Measurements from ENCODE around the gene C9.
A peak's percentile ranks its signal among the peaks of the same experiment; 100 is the strongest.
"Not testable (repeated sequence)": the region's sequence is repeated elsewhere in the genome, so short reads cannot be mapped to it uniquely, and the experiment has no call there.

The C9 gene

DNA sequence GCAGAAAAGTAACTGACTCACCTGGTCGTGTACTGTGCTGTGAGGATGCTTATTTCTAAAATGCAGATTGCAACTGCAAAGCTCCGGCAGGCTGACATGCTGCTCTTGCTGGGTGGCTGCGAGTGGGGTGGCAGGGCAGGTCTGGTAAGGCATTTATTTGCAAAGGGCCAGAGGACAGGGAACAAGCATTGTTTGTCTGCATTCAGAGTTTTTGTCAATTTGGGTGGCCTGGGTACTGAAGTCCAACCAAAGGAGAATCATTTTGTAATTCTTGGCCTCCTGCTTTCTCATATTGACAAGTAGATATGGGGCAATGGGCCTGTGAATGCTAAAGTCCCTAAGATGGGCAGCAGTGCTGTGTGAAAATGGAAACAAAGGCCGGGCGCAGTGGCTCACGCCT, at the start of gene C9:
TSS of gene C9 (minus strand) at position 129 of the 400 bp plus-strand sequence. CDS start at position 98, 31 bp downstream.
- Histone ChIP-seq H3K4me3 (ENCODE audit: low read depth in 1 of 2, low read length in 2 of 2) (no peak within 1 kb of the TSS), H3K27me3 (ENCODE audit: low read depth, low read length) (no peaks in the 10 kb centered on the region), H3K36me3 (ENCODE audit: control insufficient read depth in 1 of 2, insufficient read depth in 2 of 2, low read length in 2 of 2) (no peaks in the 10 kb centered on the region), H3K9me3 (ENCODE audit: control insufficient read depth in 1 of 2, low read length in 2 of 2) (no peaks in the 10 kb centered on the region), H3K27ac (ENCODE audit: low read length) (no peak within 1 kb of the TSS), H3K4me1 (ENCODE audit: control insufficient read depth in 1 of 2, insufficient read depth in 2 of 2, low read length in 2 of 2) (no peaks in the 10 kb centered on the region)

DNA sequence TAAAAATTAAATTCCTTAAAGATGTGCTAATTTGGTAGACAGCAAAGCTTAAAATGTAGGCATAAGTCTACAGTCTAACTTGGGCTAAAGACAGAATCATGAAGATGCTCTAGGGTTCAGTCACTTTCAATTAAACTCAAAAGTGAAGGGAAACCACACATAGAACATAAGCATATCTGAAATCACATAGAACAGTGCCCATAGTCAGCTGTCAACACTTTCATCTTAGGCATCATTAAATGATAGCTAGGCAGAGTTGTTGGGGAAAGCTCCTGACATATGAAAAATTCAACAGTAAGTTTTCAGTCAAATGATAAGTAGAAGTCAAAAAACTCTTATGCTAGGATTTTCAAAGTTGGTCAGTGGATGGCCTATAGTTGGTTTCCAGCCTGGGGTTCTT, 49.5 kb upstream of the C9 start:
- H3K36me3 ChIP-seq (ENCODE audit: control insufficient read depth in 1 of 2, insufficient read depth in 2 of 2, low read length in 2 of 2): no peaks in the 10 kb centered on the region
- H3K27me3 ChIP-seq (ENCODE audit: low read depth, low read length): no peaks in the 10 kb centered on the region
- no peaks in the 10 kb centered on the region for H3K9me3 ChIP-seq (ENCODE audit: control insufficient read depth in 1 of 2, low read length in 2 of 2)
- H3K27ac ChIP-seq (ENCODE audit: low read length): peak overlapping the region; percentile 30
- H3K4me1 ChIP-seq (ENCODE audit: control insufficient read depth in 1 of 2, insufficient read depth in 2 of 2, low read length in 2 of 2): peaks cover 8 to 20% of the 10 kb centered on the region in 2 donors
- no peak overlapping the region for H3K4me3 ChIP-seq (ENCODE audit: low read depth in 1 of 2, low read length in 2 of 2)

DNA sequence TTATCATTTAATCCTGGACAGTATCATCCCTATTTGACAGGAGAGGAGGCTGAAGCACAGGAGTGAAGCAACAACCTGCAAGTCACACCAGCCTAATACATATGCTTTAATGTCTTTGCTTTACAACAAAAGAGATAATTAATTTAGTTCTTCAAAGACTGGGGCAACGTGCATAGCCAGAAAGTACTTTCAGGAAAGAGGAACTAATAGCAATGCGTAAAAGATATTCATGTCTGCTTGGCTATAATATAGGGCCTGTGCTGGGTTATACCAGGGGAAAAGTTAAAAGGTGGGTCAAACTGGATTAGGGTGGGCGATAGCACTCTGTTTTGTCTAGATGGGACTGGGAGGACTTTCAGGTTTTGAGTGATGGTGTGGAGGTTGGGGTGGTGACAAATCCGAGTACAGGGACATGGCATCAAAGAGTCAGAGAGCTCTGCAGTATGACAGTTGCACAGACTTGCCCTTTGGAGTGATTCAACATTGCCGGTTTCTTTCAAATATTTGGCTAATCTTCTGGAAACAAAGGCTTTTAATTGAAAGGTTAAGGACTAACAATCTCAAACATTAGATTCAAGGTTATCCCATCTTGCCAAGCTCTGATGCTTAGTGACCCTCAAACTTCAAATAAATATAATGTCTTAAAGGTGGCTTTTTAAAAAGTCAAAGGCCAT, 48.6 kb upstream of the C9 start:
- no peaks in the 10 kb centered on the region for H3K27me3 ChIP-seq (ENCODE audit: low read depth, low read length)
- no peaks in the 10 kb centered on the region for H3K36me3 ChIP-seq (ENCODE audit: control insufficient read depth in 1 of 2, insufficient read depth in 2 of 2, low read length in 2 of 2)
- no peak overlapping the region for H3K4me3 ChIP-seq (ENCODE audit: low read depth in 1 of 2, low read length in 2 of 2)
- H3K9me3 ChIP-seq (ENCODE audit: control insufficient read depth in 1 of 2, low read length in 2 of 2): no peaks in the 10 kb centered on the region
- peaks cover 8 to 27% of the 10 kb centered on the region in 2 donors for H3K4me1 ChIP-seq (ENCODE audit: control insufficient read depth in 1 of 2, insufficient read depth in 2 of 2, low read length in 2 of 2)
- peak overlapping the region; percentile 30 for H3K27ac ChIP-seq (ENCODE audit: low read length)

DNA sequence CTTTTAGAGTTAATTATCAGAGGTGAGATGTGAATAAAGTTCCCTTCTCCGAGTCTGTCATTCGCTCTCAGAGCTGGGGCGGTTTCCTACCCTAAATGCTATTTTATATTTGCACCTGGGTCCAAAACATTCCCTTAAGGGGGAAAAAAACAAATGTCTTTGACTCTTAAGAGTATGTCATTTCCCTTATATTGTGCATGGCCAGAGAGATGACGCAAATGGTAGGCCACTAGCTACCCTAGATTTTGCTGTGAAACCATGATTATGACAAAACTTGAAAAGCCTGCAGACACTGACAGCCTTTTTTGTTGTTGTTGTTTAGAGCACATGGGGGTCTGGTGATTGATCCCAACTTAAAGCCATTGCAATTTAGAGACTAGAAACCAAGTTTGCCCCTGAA, 47.7 kb upstream of the C9 start:
- H3K27ac ChIP-seq (ENCODE audit: low read length): peak overlapping the region; percentile 30
- no peaks in the 10 kb centered on the region for H3K27me3 ChIP-seq (ENCODE audit: low read depth, low read length)
- no peaks in the 10 kb centered on the region for H3K36me3 ChIP-seq (ENCODE audit: control insufficient read depth in 1 of 2, insufficient read depth in 2 of 2, low read length in 2 of 2)
- peaks cover 8 to 27% of the 10 kb centered on the region in 2 donors for H3K4me1 ChIP-seq (ENCODE audit: control insufficient read depth in 1 of 2, insufficient read depth in 2 of 2, low read length in 2 of 2)
- no peaks in the 10 kb centered on the region for H3K9me3 ChIP-seq (ENCODE audit: control insufficient read depth in 1 of 2, low read length in 2 of 2)
- H3K4me3 ChIP-seq (ENCODE audit: low read depth in 1 of 2, low read length in 2 of 2): no peak overlapping the region

DNA sequence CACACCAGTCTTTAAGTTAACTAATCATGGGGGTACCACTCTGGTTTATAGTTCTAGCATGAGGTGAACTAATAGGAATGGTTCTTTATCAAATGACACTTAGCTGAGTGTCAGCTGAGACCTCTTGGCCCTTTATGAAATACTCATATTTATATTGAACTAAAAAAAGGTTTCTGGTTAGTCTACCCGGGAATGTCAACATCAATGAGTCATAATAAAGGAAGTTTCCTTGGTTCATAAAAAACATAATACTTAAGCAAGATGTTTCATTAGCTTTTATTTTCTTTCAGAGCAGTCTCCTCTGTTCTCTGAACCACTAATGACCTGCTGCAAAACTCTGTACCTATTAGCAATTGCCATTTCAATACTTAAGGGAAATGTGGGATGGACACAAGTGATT, 46.8 kb upstream of the C9 start:
- Histone ChIP-seq H3K27me3 (ENCODE audit: low read depth, low read length) (no peaks in the 10 kb centered on the region), H3K4me1 (ENCODE audit: control insufficient read depth in 1 of 2, insufficient read depth in 2 of 2, low read length in 2 of 2) (peaks cover 8 to 27% of the 10 kb centered on the region in 2 donors), H3K27ac (ENCODE audit: low read length) (peak overlapping the region; percentile 35), H3K9me3 (ENCODE audit: control insufficient read depth in 1 of 2, low read length in 2 of 2) (no peaks in the 10 kb centered on the region), H3K36me3 (ENCODE audit: control insufficient read depth in 1 of 2, insufficient read depth in 2 of 2, low read length in 2 of 2) (no peaks in the 10 kb centered on the region), H3K4me3 (ENCODE audit: low read depth in 1 of 2, low read length in 2 of 2) (no peak overlapping the region)

DNA sequence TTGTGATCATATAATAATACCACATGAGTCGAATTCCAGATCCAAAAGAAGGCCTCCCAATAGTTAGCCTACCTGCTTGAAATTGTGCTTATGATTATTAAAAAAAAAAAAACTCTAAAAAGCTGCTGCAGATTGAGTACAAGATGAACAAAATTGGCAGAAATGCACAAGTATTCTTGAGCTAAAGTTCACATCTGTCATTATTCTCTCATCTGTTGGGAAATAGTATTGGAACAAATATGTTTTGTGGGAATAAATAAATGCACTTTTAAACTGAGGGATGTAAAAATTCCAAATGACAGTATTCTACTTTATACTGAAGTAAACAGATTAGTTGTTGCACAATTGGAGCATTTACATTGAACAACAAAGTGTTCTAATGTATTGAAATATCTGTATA, 44.7 kb upstream of the C9 start:
- Histone ChIP-seq H3K4me1 (ENCODE audit: control insufficient read depth in 1 of 2, insufficient read depth in 2 of 2, low read length in 2 of 2) (peaks cover 8 to 22% of the 10 kb centered on the region in 2 donors), H3K36me3 (ENCODE audit: control insufficient read depth in 1 of 2, insufficient read depth in 2 of 2, low read length in 2 of 2) (no peaks in the 10 kb centered on the region), H3K27me3 (ENCODE audit: low read depth, low read length) (no peaks in the 10 kb centered on the region), H3K9me3 (ENCODE audit: control insufficient read depth in 1 of 2, low read length in 2 of 2) (no peaks in the 10 kb centered on the region), H3K27ac (ENCODE audit: low read length) (peak overlapping the region; percentile 35), H3K4me3 (ENCODE audit: low read depth in 1 of 2, low read length in 2 of 2) (no peak overlapping the region)

DNA sequence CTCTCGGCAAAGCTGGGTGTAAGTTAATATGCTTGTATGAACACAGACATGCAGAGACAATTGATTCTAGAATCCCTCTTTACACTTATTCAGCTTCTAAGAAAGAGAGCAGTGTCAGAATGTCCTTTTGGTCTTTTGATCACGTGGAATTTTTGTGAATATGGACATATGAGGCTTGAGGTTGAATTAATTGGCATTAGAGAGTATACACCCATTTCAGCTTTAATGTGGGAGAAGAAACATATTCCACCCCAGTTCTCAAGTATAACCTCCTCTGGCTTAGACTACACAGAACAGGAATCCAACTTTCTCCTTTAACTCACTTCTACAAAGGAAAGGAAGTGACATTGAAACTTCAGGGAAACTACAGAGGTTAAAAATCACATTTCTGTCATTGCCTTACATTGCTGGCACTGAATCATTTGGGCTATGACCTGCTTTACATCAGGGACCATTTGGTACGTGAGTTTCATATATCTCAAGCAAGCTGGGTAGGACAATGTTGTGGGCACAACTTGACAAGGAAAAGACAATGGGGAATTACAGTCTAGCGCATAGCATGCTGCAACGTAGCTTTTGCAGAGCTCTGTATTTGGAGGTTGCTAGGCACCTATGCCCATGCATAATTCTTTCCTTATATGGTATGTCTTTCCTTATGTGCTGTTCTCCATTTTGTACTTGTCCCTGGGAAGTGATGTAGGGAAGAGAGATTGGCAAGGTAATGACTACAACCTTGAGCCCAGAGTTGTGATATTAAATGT, 41.0 kb upstream of the C9 start:
- Histone ChIP-seq H3K27ac (ENCODE audit: low read length) (no peak overlapping the region), H3K4me1 (ENCODE audit: control insufficient read depth in 1 of 2, insufficient read depth in 2 of 2, low read length in 2 of 2) (peaks cover 7 to 9% of the 10 kb centered on the region in 2 donors), H3K4me3 (ENCODE audit: low read depth in 1 of 2, low read length in 2 of 2) (no peak overlapping the region)

DNA sequence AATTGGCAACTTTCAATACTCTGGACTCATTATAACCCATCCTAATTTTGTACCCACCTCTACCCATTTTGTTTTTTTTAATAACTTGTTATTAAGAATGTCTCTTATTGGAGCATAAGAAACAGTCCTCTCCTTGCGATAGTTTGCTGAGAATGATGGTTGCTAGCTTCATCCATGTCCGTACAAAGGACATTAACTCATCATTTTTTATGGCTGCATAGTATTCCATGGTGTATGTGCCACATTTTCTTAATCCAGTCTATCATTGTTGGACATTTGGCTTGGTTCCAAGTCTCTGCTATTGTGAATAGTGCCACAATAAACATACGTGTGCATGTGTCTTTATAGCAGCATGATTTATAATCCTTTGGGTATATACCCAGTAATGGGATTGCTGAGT, 39.5 kb upstream of the C9 start:
- H3K4me1 ChIP-seq (ENCODE audit: control insufficient read depth in 1 of 2, insufficient read depth in 2 of 2, low read length in 2 of 2); H3K9me3 ChIP-seq (ENCODE audit: control insufficient read depth in 1 of 2, low read length in 2 of 2); H3K4me3 ChIP-seq (ENCODE audit: low read depth in 1 of 2, low read length in 2 of 2); H3K27me3 ChIP-seq (ENCODE audit: low read depth, low read length); H3K36me3 ChIP-seq (ENCODE audit: control insufficient read depth in 1 of 2, insufficient read depth in 2 of 2, low read length in 2 of 2): not testable (repeated sequence)
- H3K27ac ChIP-seq (ENCODE audit: low read length): peak overlapping the region; percentile 30

More for the DNA sequence above, 41.0 kb upstream of the C9 start:
- Histone ChIP-seq H3K36me3 (ENCODE audit: control insufficient read depth in 1 of 2, insufficient read depth in 2 of 2, low read length in 2 of 2) (peaks cover 0 to 4% of the 10 kb centered on the region in 2 donors), H3K9me3 (ENCODE audit: control insufficient read depth in 1 of 2, low read length in 2 of 2) (no peaks in the 10 kb centered on the region), H3K27me3 (ENCODE audit: low read depth, low read length) (no peaks in the 10 kb centered on the region)

DNA sequence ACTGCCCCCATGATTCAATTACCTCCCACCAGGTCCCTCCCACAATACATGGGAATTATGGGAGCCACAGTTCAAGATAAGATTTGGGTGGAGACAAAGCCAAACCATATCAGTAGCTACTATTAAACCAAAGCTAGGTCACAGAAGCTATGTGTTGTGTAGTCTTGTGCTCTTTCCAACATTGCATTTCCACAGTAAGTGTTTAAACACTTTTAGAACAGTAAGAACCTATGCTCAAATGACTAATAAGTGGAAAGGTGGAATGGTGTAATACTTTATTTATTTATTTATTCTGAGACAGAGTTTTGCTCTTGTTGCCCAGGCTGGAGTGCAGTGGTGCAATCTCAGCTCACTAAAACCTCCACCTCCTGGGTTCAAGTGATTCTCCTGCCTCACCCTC, 37.8 kb upstream of the C9 start:
- not testable (repeated sequence) for H3K9me3 ChIP-seq (ENCODE audit: control insufficient read depth in 1 of 2, low read length in 2 of 2); H3K4me3 ChIP-seq (ENCODE audit: low read depth in 1 of 2, low read length in 2 of 2); H3K27ac ChIP-seq (ENCODE audit: low read length); H3K4me1 ChIP-seq (ENCODE audit: control insufficient read depth in 1 of 2, insufficient read depth in 2 of 2, low read length in 2 of 2); H3K27me3 ChIP-seq (ENCODE audit: low read depth, low read length)
- peaks cover 0 to 13% of the 10 kb centered on the region in 2 donors for H3K36me3 ChIP-seq (ENCODE audit: control insufficient read depth in 1 of 2, insufficient read depth in 2 of 2, low read length in 2 of 2)

DNA sequence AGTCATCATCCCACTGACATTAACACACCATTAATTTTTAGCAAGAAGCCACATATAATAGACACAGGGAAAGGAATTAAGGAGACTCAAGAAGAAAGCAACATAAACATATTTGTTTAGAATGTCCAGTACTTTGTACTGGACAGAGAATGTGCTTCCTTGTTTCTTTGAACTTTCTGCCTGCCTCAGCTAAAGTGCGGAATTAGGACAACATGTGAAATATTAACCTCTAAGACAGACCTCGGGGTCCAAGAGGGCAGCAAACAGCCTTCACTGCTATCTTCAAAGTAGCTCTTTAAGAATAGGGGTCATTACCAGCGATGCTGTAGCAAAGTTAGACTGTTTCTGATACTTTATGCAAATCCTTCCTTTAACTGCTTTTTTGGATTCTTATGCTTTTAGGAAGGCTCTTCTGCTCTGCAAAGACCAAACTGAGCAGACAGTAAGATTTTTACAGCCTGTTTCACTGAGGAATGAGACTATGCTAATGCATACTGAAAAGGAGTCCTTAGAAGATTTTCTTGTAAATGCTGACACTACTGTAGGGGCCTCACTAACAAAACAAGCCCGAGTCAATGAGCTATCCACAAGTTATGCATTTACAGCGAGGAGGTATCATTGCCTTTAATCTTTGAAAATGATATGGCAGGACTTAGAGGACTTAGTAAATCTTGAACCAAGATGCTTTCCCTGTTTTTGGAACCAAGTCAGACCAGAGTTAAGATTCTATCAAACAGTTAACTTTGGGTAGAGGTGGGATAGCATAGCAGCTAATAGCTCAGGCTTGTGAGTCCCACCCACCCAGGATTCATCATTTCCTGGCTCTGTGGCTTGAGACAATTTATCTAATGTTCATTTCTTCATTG, 36.7 kb upstream of the C9 start:
- peaks cover 0 to 14% of the 10 kb centered on the region in 2 donors for H3K36me3 ChIP-seq (ENCODE audit: control insufficient read depth in 1 of 2, insufficient read depth in 2 of 2, low read length in 2 of 2)
- H3K27ac ChIP-seq (ENCODE audit: low read length): peak overlapping the region; percentile 88
- no peaks in the 10 kb centered on the region for H3K27me3 ChIP-seq (ENCODE audit: low read depth, low read length)
- peaks cover 0 to 9% of the 10 kb centered on the region in 2 donors for H3K4me1 ChIP-seq (ENCODE audit: control insufficient read depth in 1 of 2, insufficient read depth in 2 of 2, low read length in 2 of 2)
- H3K9me3 ChIP-seq (ENCODE audit: control insufficient read depth in 1 of 2, low read length in 2 of 2): no peaks in the 10 kb centered on the region
- H3K4me3 ChIP-seq (ENCODE audit: low read depth in 1 of 2, low read length in 2 of 2): no peak overlapping the region
